VCaP (cell line): ENCODE measurements around the gene CRHBP.

Experiments used
- H3K27ac ChIP-seq: fragments of 450-650 bp; 2 replicates; pipeline ENCODE4 v1.5.1; 2017
- TF ChIP-seq, protein P1 (sequence below): fragments of 450-650 bp; conservative IDR thresholded peaks from 2 replicates; pipeline ENCODE4 v1.5.1; 2017; ENCODE audit warnings: mild to moderate bottlenecking, moderate library complexity

The CRHBP gene

DNA sequence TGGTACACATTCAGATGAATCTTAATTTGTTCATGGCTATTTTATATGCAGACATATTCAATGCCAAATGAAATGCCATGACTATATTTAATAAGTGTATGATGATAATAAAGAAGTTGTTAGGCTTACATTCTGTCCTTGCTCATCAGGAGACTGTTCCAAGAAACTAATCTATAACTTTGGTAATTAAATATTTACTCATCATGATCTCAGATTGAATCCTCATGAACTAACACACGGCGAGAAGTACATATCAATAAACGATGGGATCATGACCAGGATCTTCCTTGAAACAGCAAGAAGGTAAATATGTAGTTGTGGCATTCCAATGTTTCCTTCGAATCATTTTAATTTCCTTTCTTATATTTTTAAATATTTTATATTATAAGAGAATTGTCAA lies 64.8 kb downstream of the CRHBP start:
- peak overlapping the region; percentile 77 for H3K27ac ChIP-seq
- TF ChIP-seq, protein P1, sequence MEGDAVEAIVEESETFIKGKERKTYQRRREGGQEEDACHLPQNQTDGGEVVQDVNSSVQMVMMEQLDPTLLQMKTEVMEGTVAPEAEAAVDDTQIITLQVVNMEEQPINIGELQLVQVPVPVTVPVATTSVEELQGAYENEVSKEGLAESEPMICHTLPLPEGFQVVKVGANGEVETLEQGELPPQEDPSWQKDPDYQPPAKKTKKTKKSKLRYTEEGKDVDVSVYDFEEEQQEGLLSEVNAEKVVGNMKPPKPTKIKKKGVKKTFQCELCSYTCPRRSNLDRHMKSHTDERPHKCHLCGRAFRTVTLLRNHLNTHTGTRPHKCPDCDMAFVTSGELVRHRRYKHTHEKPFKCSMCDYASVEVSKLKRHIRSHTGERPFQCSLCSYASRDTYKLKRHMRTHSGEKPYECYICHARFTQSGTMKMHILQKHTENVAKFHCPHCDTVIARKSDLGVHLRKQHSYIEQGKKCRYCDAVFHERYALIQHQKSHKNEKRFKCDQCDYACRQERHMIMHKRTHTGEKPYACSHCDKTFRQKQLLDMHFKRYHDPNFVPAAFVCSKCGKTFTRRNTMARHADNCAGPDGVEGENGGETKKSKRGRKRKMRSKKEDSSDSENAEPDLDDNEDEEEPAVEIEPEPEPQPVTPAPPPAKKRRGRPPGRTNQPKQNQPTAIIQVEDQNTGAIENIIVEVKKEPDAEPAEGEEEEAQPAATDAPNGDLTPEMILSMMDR, result no peak
